ENCODE measurements around the gene RAB9A.

DNA sequence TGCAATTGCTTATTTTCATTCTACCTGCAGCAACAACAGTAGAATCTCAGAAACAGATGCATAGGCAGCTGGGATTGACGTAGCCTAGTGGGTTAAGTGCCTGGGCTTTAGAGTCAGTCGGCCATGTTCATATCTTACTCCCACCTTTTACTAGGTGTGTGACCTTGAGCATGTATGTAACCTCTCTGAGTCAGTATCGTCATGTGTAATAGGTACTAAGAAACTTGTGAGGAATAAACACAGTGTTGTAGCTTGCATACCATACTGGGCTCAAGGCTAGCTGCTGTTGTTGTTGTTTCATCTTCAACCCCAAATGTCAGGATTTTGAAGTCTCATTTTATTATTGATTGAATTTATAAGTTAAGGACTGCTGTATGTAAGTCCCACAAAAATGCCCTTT lies 14.2 kb downstream of the RAB9A start:
- TF ChIP-seq ZBTB40 (IDR thresholded peaks at IDR 0.05) (no peak), ZBTB40 (CRISPR knock-in tag; IDR thresholded peaks at IDR 0.05) (no peak), KDM2B (CRISPR knock-in tag; IDR thresholded peaks at IDR 0.05) (no peak), FOXP1 (CRISPR knock-in tag; IDR thresholded peaks at IDR 0.05) (no peak), ATF3 (IDR thresholded peaks at IDR 0.05) (no peak), ATF3 (CRISPR knock-in tag; conservative IDR thresholded peaks at IDR 0.05) (no peak), CREB1 (IDR thresholded peaks at IDR 0.05) (no peak), CREB1 (CRISPR knock-in tag; IDR thresholded peaks at IDR 0.05) (no peak), ZC3H11A (IDR thresholded peaks at IDR 0.05; ENCODE audit: low read depth, low read length) (no peak), ZKSCAN8 (CRISPR knock-in tag; IDR thresholded peaks at IDR 0.05) (no peak), ZNF3 (CRISPR knock-in tag; IDR thresholded peaks at IDR 0.05) (no peak), FOXK2 (conservative IDR thresholded peaks at IDR 0.05 in 1 of 2, IDR thresholded peaks at IDR 0.05 in 1 of 2; ENCODE audit: low read depth in 2 of 2) (no peak), RAD21 (CRISPR knock-in tag; conservative IDR thresholded peaks at IDR 0.05 in 1 of 2, IDR thresholded peaks at IDR 0.05 in 1 of 2) (no peak), ZNF518B (CRISPR knock-in tag; IDR thresholded peaks at IDR 0.05) (no peak), FOXA1 (IDR thresholded peaks at IDR 0.05; ENCODE audit: borderline replicate concordance) (no peak)
- TF ChIP-seq, protein P1, sequence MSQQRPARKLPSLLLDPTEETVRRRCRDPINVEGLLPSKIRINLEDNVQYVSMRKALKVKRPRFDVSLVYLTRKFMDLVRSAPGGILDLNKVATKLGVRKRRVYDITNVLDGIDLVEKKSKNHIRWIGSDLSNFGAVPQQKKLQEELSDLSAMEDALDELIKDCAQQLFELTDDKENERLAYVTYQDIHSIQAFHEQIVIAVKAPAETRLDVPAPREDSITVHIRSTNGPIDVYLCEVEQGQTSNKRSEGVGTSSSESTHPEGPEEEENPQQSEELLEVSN (IDR thresholded peaks at IDR 0.05; ENCODE audit: borderline replicate concordance in 1 of 2, extremely low read depth in 1 of 2, insufficient read depth in 1 of 2, insufficient read length in 1 of 2, low read depth in 1 of 2, low read length in 1 of 2, poor library complexity in 1 of 2, severe bottlenecking in 1 of 2): no peak
